Hepatocyte (in vitro differentiated cells): ENCODE data around the gene SYTL3.

Source experiments
- CTCF ChIP-seq: fragments of 200-600 bp; sonication (generic); IDR thresholded peaks from 2 replicates; pipeline ENCODE4 v1.5.1; 2016; ENCODE audit warnings: antibody characterized with exemption, mild to moderate bottlenecking; ENCODE audit not compliant: poor library complexity
- EZH2 ChIP-seq: fragments of 200-600 bp; sonication (generic); IDR thresholded peaks from 2 replicates; pipeline ENCODE4 v1.6.1; 2016; ENCODE audit warnings: antibody characterized with exemption, mild to moderate bottlenecking, borderline replicate concordance
- EZH2phosphoT487 ChIP-seq: fragments of 200-600 bp; sonication (generic); IDR thresholded peaks from one replicate; pipeline ENCODE4 v1.6.1; 2018; ENCODE audit warnings: antibody characterized with exemption, mild to moderate bottlenecking, low read depth, moderate library complexity; ENCODE audit not compliant: unreplicated experiment, severe bottlenecking

DNA sequence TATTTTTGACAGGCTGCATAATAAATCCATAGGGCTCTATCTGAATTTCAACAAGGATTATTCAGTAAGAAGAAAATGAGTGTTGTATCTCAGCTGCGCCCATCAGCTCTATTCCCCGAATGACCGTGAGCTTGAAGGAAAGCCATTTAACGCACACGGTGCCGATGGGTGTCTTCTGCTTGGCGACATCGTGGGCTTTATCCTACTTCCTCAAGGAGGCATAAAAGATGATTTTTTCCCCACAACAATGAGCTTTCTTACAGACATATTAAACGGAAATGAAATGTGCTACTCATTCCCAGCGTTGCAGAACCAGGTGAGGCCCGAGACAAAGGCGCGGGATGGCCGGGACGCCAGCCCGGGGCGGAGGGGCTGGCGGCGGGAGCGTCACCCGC, 6.0 kb upstream of the SYTL3 start:
- TF ChIP-seq CTCF (no peak), EZH2 (no peak), EZH2phosphoT487 (no peak)
